ENCODE results near the gene BET1. TPM values are rescaled to one million over a fixed set of nuclear protein-coding genes. Genes with fewer than 3 reads are reported as not detected.

The BET1 gene
- total RNA-seq, 1 donor from 2014 or later = 14.2 TPM

- DNase-seq (ENCODE audit: missing footprints) (no peak), ATAC-seq (no peak)
- intact Hi-C loops (cut with DNase I) = no loop called here
Observed at GRCh38 chr7:94022550-94022949, 18.4 kb upstream of the BET1 start.

DNA sequence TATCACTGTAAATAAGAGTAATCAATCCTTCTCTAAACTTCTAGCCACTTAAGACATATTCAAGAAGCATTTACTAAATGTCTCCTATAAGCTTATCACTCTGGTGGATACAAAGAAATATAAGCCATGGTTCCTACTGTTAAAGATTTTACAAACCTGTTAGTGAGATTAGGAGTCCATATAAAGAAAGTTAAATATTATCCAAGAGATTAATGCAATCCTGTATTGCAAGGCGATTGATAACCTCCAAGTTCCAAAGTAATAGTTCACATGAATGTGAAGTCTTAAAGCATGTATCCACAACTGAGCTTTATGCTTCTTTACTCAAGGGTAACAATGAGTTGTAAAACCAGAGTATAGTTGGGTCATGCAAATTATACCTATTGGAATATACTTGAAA, 12.6 kb upstream of the BET1 start:
- DNase-seq (ENCODE audit: missing footprints) = no peak
- intact Hi-C loops (cut with DNase I) = no loop called here
- no peak for ATAC-seq

DNA sequence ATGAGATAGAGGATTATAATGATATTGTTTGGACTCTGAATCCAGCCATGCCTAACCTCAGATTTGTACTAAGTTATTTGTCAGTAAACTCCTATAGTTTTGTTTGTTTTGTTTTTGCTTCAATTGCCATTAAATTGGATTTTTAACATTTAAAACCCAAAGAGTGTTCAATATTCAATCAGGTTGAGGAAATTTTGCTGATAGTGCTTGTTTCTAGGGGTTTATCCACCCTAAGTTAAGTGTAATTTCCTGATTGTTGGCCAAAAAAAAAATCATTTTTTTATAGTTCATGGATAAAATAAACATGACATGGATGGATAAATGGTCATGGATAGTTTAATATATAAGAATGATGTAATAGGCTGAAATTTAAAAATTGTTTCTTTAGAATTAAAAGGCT, 11.4 kb upstream of the BET1 start:
- DNase-seq (ENCODE audit: missing footprints) = no peak
- intact Hi-C loops (cut with DNase I) = no loop called here
- no peak for ATAC-seq

DNA sequence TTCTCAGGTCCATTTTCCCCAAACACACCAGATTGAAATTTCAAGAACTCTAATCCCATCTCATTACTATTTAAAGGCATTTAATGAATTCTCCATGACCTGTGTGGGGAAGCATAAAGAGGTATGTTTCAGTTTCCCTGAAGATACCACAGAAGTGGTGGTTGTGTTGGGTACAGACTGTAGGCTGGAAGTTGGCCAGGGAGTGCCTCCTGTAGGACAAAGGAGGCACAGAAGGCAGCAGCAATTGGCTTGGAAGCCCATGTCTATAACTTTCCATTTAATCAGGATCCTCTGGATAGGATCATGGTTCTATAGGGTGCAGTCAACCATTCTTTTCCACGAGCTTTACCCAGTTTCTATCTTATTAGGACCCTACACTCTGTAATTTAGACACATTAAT, 8.6 kb upstream of the BET1 start:
- no peak for DNase-seq (ENCODE audit: missing footprints)
- ATAC-seq = no peak
- intact Hi-C loops (cut with DNase I) = no loop called here

- DNase-seq (ENCODE audit: missing footprints) (no peak), ATAC-seq (no peak)
- intact Hi-C loops (cut with DNase I) = no loop called here
Observed at GRCh38 chr7:94011714-94012353, 7.7 kb upstream of the BET1 start.

- ATAC-seq (no peak), DNase-seq (ENCODE audit: missing footprints) (no peak)
- intact Hi-C loops (cut with DNase I) = no loop called here
Observed at GRCh38 chr7:94008537-94008936, 4.4 kb upstream of the BET1 start.

- intact Hi-C loops (cut with DNase I) = no loop called here
- DNase-seq (ENCODE audit: missing footprints) (no peak), ATAC-seq (no peak)
Observed at GRCh38 chr7:94005753-94006152, 1.6 kb upstream of the BET1 start.

GRCh38 chr7:94003446-94004023, 620 bp downstream of the BET1 start:
- ATAC-seq (peak; percentile 17), DNase-seq (ENCODE audit: missing footprints) (no peak)
- intact Hi-C loops (cut with DNase I) = loop anchor here (5.0 kb wide), 2 partner anchors 81 to 101 kb away; partner anchors contain the start of gene GNG11

GRCh38 chr7:94001396-94001795, 2.8 kb downstream of the BET1 start:
- no peak for DNase-seq (ENCODE audit: missing footprints)
- intact Hi-C loops (cut with DNase I) = loop anchor here (5.0 kb wide), 2 partner anchors 79 to 99 kb away; partner anchors contain the start of gene GNG11
- no peak for ATAC-seq

DNA sequence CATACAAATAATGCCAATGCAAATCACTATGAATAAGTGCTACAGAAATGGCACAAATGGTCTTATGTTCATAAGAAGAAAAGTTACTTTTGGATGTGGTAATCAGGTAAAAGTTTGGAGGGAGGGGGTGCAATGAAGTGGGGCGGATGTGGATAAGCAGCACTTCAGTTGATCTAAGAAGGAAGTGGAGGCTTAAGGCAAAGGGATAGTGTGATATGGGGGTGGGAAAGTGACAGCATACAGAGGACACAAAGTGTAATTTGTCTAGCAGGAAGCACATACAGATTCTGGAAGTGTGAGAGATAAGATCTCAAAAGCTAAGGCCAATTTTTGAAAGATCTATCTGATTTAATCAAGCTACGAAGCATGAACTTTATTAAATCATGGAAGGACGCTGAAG, 6.3 kb downstream of the BET1 start:
- no peak for ATAC-seq
- intact Hi-C loops (cut with DNase I) = no loop called here
- no peak for DNase-seq (ENCODE audit: missing footprints)

DNA sequence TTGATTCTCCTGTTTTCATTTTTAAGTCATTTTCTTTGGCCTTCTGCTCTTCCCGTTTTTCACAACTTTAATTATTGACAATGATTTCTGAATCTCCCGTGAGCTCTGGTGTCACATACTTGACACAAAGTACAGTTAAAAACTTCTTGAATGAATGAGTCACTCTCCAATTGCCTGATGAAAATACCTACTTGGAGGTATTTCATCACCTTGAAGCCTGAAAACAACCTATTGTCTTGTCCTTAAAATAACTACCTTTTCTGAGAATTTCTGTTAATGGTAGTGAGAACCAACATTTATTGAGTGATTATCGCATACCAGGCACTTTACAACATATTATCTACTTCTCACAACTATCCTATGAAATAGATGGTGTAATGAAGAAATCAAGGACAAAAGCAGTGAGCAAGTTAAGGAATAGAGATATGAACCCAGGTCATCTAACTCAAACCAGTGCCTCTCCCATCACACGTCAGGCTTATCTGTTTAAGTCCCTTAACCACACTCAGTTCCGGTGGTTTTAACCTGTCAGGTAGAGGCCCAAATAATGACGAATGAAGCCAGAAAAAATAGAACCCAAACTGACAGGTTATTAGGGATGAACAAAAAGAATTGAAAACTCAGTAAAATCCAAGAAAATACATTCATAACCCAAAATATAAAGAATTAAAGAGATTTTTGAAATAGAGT, 11.6 kb downstream of the BET1 start:
- ATAC-seq (no peak), DNase-seq (ENCODE audit: missing footprints) (no peak)
- intact Hi-C loops (cut with DNase I) = no loop called here

DNA sequence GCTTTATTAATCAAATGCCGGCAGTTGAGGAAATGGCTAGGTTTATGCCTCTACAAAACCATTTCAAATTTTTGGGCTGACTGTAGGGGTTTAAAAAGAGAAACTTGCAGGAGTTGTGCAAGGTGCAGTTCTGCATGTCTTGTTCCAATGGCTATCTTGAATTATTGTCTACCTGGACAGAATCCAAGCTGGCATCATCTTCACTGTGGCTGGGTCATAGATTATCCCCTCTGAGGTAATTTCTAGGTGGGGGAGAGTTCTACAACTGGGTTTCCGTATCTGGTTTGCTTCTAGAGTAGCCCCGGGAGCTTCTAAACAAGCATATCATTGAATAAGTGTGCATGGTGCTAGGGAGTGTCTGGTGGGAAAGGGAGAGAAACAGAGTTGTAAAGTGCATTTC, 16.9 kb downstream of the BET1 start:
- intact Hi-C loops (cut with DNase I) = no loop called here
- no peak for DNase-seq (ENCODE audit: missing footprints)
- ATAC-seq = no peak

- ATAC-seq (no peak), DNase-seq (ENCODE audit: missing footprints) (no peak)
- intact Hi-C loops (cut with DNase I) = no loop called here
Observed at GRCh38 chr7:93985101-93985500, 19.1 kb downstream of the BET1 start.

GRCh38 chr7:93984024-93984423, 20.1 kb downstream of the BET1 start:
- ATAC-seq (no peak), DNase-seq (ENCODE audit: missing footprints) (no peak)
- intact Hi-C loops (cut with DNase I) = no loop called here

DNA sequence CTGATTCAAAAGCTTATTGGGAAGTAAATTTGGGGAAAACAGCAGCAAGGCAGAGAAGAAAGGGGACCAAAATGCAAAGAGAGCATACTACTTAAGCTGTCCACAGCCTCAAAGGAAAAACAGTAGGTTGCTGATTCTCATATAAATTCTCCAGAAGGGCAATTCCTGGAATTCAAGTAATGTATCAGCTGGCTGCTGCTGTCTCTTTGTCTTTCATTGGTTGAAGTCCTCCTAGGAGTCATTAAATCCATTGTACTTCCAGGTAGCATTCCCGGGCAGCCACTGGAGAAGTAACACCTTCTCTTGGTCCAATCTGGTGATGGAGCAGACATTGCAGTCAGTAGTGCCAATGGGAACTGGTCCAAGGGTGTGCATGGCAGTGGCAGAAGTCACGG, 22.7 kb downstream of the BET1 start:
- intact Hi-C loops (cut with DNase I) = no loop called here
- DNase-seq (ENCODE audit: missing footprints) (peak; percentile 23), ATAC-seq (no peak)

DNA sequence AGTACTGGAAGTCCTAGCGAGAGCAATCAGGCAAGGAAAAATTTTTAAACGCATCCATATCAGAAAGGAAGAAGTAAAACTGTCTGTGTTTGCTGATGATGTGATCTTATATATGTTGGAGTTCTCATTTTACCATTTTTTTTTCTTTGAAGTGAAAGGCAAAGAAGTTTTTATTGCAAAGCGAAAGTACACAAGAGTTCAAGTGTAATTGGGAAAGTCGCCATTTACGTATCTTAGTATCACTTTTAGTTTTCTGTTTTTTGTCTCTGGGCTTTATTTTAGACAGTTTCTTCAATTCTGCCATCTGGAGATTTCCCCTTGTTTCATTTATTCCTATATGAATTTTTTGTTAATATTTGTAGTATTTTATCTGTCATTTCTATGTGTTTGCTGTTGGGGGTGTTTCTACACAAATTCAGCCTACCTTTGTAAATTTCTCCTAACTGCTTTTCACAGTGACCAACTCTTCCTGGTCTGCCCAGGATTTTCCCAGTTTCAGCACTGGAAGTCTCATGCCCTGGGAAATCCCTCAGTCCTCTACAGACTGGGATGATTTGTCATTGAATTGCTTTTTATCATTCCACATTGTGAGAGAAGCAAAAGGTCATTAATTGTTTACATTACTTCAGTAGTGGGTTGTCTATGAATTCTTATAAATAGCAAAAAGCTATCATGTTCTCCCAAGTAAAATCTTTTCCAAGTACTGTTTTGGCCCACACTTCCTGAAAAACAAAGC, 23.2 kb downstream of the BET1 start:
- intact Hi-C loops (cut with DNase I) = no loop called here

GRCh38 chr7:93977211-93977950, 26.8 kb downstream of the BET1 start:
- intact Hi-C loops (cut with DNase I) = no loop called here
- DNase-seq (ENCODE audit: missing footprints) (no peak), ATAC-seq (no peak)

More for the DNA sequence above, 23.2 kb downstream of the BET1 start:
- ATAC-seq = no peak
- DNase-seq (ENCODE audit: missing footprints) = no peak

DNA sequence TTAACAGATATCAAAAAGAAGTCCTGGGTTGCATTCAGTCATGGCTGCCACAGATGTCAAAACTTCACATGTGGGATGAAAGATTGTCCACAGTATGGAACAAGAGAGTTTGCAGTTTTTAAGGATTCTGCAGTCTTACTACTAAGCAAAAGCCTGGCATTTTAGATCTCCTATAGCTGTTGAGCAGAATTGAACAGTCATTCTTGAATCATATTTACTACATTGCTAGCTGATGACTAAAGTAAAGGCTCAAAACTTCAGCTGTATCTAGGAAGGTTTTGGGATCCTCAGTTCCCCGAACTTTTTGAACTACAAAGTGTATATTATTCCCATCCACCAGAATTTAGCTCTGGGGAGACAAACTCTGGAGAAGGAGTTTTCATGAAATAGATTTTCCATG, 31.0 kb downstream of the BET1 start:
- no peak for ATAC-seq
- intact Hi-C loops (cut with DNase I) = loop anchor here (2.0 kb wide), 1 partner anchor 36 kb away; no protein-coding TSS in a partner anchor
- no peak for DNase-seq (ENCODE audit: missing footprints)
